Osteoblast (primary cell): Measurements from ENCODE around the gene ATRNL1. TPM values are rescaled to one million over a fixed set of nuclear protein-coding genes. Genes with fewer than 3 reads are reported as not detected.

Experiments used
- DNase-seq: peaks from one replicate; pipeline ENCODE4 v3.0.0; 2011; ENCODE audit warnings: low spot score, mixed read lengths; ENCODE audit not compliant: insufficient read length; ENCODE audit errors: missing footprints
- H2AFZ ChIP-seq: 2 replicates; pipeline ENCODE4 v1.6.0; 2011; ENCODE audit warnings: mild to moderate bottlenecking, low read length
- H3K27ac ChIP-seq: 2 replicates; pipeline ENCODE4 v1.5.1; 2011; ENCODE audit warnings: mild to moderate bottlenecking, low read depth, low read length, moderate library complexity
- H3K27me3 ChIP-seq: 2 replicates; pipeline ENCODE4 v1.6.0; 2012; ENCODE audit warnings: mild to moderate bottlenecking, control low read depth, inconsistent platforms, low read length, moderate library complexity; ENCODE audit not compliant: insufficient read depth
- H3K36me3 ChIP-seq: 2 replicates; pipeline ENCODE4 v1.5.1; 2011; ENCODE audit warnings: mild to moderate bottlenecking, low read length, control low read depth, moderate library complexity; ENCODE audit not compliant: insufficient read depth
- H3K4me1 ChIP-seq: 2 replicates; pipeline ENCODE4 v1.5.1; 2011; ENCODE audit warnings: mild to moderate bottlenecking, low read length, control low read depth, moderate library complexity; ENCODE audit not compliant: insufficient read depth
- H3K4me2 ChIP-seq: 2 replicates; pipeline ENCODE4 v1.6.0; 2011; ENCODE audit warnings: mild to moderate bottlenecking, low read length; ENCODE audit not compliant: insufficient read depth
- H3K4me3 ChIP-seq: fragments of 200-600 bp; sonication (generic); 3 replicates; pipeline ENCODE4 v1.5.1; 2012; ENCODE audit warnings: mild to moderate bottlenecking, low read length, inconsistent platforms; ENCODE audit not compliant: insufficient read depth
- H3K79me2 ChIP-seq: 2 replicates; pipeline ENCODE4 v1.6.0; 2012; ENCODE audit warnings: mild to moderate bottlenecking, low read length, control low read depth, inconsistent platforms; ENCODE audit not compliant: insufficient read depth
- H3K9me3 ChIP-seq: 2 replicates; pipeline ENCODE4 v1.5.1; 2011; ENCODE audit warnings: low read depth, low read length, control low read depth
- H4K20me1 ChIP-seq: 2 replicates; pipeline ENCODE4 v1.6.0; 2012; ENCODE audit warnings: mild to moderate bottlenecking, low read length, control low read depth; ENCODE audit not compliant: insufficient read depth
- total RNA-seq: library from RNA; depleted of rRNA; stranded (reverse); fragments of >200 nt; gene quantifications from 2 replicates; pipeline ENCODE4 v1.2.3, GENCODE V29; 2012
- TF ChIP-seq, protein P1 (sequence below): IDR thresholded peaks from 2 replicates; pipeline ENCODE4 v1.5.1; 2011; ENCODE audit warnings: mild to moderate bottlenecking, low read depth, low read length, moderate library complexity; ENCODE audit errors: extremely low read depth

Gene ATRNL1
- total RNA-seq, 1 donor = 1.4 TPM

DNA sequence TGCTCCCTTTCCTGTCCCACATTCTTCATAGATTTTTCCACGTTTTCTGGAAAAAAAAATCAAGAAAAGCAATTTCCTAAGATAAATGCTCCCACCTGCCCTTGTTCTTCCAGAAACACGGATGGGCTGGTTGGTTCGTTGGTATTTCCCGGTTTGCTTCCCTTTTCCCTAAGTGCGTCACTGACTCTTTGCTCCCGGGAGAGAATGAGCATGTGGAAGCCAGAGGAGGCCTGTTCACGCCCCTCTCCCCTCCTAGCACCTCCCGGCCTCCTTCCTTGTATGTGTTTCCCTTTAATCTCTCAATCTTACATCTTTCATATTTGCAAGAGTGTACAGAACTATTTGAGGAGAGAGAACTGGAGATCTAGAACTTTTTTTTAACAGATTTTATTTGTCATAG lies 737.9 kb downstream of the ATRNL1 start:
- TF ChIP-seq, protein P1, sequence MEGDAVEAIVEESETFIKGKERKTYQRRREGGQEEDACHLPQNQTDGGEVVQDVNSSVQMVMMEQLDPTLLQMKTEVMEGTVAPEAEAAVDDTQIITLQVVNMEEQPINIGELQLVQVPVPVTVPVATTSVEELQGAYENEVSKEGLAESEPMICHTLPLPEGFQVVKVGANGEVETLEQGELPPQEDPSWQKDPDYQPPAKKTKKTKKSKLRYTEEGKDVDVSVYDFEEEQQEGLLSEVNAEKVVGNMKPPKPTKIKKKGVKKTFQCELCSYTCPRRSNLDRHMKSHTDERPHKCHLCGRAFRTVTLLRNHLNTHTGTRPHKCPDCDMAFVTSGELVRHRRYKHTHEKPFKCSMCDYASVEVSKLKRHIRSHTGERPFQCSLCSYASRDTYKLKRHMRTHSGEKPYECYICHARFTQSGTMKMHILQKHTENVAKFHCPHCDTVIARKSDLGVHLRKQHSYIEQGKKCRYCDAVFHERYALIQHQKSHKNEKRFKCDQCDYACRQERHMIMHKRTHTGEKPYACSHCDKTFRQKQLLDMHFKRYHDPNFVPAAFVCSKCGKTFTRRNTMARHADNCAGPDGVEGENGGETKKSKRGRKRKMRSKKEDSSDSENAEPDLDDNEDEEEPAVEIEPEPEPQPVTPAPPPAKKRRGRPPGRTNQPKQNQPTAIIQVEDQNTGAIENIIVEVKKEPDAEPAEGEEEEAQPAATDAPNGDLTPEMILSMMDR = no peak
- Histone ChIP-seq H2AFZ (no peak overlapping the region), H3K9me3 (no peaks in the 10 kb centered on the region), H3K4me2 (no peak overlapping the region), H3K27ac (no peak overlapping the region), H3K36me3 (no peaks in the 10 kb centered on the region), H4K20me1 (no peaks in the 10 kb centered on the region), H3K4me1 (peaks cover 33% of the 10 kb centered on the region), H3K79me2 (no peaks in the 10 kb centered on the region), H3K4me3 (no peak overlapping the region), H3K27me3 (no peaks in the 10 kb centered on the region)
- DNase-seq = peak; percentile 31

DNA sequence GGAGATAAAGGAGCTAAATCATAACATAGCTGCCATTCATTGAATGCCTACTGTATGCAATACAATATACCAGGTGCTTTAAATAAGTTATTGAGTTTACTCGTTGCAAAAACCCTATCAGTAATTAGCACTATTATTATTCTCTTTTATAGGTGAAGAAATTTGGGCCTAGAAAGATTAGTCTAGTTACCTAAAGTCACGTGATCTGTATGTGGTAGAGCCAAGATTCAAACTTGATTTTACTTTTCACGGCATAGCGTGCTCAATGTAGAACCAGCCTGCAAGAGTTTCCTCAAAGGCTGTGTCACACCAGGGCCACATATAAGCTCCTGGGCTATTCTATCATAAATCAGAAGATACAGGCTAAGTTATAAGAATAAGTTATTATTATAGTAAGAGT lies 740.0 kb downstream of the ATRNL1 start:
- Histone ChIP-seq H3K27me3 (no peaks in the 10 kb centered on the region), H3K4me2 (no peak overlapping the region), H3K36me3 (no peaks in the 10 kb centered on the region), H3K4me3 (no peak overlapping the region), H4K20me1 (no peaks in the 10 kb centered on the region), H2AFZ (no peak overlapping the region), H3K4me1 (peaks cover 24% of the 10 kb centered on the region), H3K79me2 (no peaks in the 10 kb centered on the region), H3K9me3 (no peaks in the 10 kb centered on the region), H3K27ac (no peak overlapping the region)
- DNase-seq = no peak
- TF ChIP-seq, protein P1 = no peak

DNA sequence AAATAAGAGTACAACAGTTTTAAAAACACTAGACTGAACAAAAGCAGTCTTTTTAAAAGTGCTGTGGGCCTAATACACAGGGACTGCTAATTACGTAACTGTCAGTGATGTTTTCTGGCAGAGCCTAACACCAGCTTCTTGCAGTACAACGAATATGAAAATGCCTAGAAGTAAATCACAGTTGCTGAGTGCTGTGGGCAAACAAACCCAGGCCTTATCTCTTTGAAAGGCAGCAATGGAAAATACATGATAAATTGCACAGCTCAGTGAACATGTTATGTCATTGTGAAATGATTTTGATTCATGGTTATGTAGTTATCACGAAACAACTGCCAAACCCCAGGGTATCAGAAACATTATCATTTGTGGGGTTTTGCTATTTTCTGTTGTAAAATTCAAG lies 751.4 kb downstream of the ATRNL1 start:
- H3K4me1 ChIP-seq = no peaks in the 10 kb centered on the region
- no peak overlapping the region for H3K4me3 ChIP-seq
- no peaks in the 10 kb centered on the region for H3K79me2 ChIP-seq
- H3K9me3 ChIP-seq = no peaks in the 10 kb centered on the region
- no peak overlapping the region for H3K27ac ChIP-seq
- TF ChIP-seq, protein P1 = no peak
- H3K27me3 ChIP-seq = no peaks in the 10 kb centered on the region
- H2AFZ ChIP-seq = no peak overlapping the region
- no peak for DNase-seq
- H4K20me1 ChIP-seq = no peaks in the 10 kb centered on the region
- no peaks in the 10 kb centered on the region for H3K36me3 ChIP-seq
- no peak overlapping the region for H3K4me2 ChIP-seq

DNA sequence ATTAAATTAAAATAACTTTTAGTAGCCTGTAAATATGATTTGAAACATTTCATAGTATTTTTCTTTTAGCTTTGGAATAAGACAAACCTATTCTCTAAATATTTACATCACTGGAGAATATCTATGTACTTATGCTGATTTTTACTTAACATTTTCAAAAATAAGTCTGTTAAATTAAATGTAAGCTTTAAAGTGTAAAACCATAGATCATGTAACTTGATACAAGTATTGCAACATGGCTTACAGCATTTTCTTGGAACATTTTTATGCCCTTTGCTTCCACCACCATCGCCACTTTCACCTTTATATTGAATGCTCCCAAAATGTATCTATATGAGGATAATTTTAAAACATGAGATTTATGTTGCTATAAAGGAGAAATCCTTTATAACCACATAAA lies 752.8 kb downstream of the ATRNL1 start:
- Histone ChIP-seq H3K36me3 (no peaks in the 10 kb centered on the region), H3K27me3 (no peaks in the 10 kb centered on the region), H4K20me1 (no peaks in the 10 kb centered on the region), H3K27ac (no peak overlapping the region), H3K79me2 (no peaks in the 10 kb centered on the region), H3K4me2 (no peak overlapping the region), H3K4me3 (no peak overlapping the region), H3K9me3 (no peaks in the 10 kb centered on the region), H2AFZ (no peak overlapping the region), H3K4me1 (no peaks in the 10 kb centered on the region)
- DNase-seq = no peak
- TF ChIP-seq, protein P1 = no peak
